Activated CD4-positive, alpha-beta T cell treated with anti-CD3 and anti-CD28 coated beads, Interleukin-2, amount 50 U/mL, for 48 hours (primary cell): ENCODE measurements around the gene TCF12.
"Not testable (repeated sequence)": the region's sequence is repeated elsewhere in the genome, so short reads cannot be mapped to it uniquely, and the experiment has no call there.

Source experiments
- DNase-seq, 2 experiments: peaks; one replicate each; pipeline ENCODE4 v3.0.0-alpha.2; 2020

The TCF12 gene

GRCh38 chr15:56982987-56983386 lies 64.5 kb downstream of the TCF12 start:
- DNase-seq, result no peak

DNA sequence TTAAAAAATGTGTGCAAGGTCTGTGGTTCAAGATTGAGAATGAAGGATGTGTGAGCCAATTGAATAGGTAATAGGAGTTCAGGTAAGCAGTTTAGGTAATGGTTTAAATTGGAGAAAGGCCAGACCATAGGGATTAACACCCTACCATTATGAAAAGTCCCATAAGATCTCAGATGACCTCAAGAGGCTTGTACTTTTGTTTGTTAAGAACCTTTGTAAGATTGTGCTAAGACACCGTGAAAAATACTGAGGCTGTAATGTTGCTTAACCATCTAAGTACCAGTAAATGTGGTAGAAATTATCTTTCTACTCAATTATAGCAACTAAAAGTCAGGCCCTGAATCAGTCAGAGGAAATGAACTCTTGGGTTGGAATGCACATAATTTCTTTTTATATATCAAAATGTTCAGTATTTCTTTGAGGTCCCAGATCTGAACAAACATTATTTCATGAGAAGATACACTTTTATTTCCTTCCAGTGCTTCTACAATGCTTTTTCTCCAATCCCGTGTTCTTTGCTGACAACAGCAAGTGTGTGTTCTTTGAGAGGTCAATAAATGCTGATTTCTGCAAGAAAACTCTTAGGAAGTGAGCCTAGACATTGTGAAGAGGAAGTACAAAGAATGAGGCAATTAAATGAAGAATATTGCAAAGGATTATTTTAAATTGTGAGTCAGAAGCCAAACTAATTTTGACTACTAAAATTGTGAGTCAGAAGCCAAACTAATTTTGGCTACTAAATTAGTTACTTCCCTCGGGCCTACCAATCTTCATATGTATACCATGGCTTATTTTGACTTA lies 66.4 kb downstream of the TCF12 start:
- DNase-seq, result no peak

DNA sequence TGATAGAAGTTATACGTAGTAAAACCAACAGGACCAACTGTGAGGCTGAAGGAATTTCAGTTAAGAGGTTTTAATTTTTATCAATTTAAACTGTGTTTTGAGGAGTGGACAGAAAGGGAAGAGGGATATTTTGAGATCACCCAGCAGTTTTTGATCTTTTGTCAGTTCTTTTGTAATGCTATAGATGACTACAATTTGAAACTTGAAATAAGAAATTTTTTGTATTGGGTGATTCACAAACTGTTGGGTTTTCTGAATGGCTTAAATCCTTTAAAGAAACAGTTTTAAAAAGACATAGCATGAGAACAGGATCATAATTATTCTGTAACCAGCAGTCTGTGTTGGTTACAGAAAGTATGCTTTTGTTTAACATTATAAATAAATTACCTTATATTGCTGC lies 67.4 kb downstream of the TCF12 start:
- DNase-seq, result no peak

GRCh38 chr15:56987286-56987685 lies 68.8 kb downstream of the TCF12 start:
- no peak for DNase-seq

DNA sequence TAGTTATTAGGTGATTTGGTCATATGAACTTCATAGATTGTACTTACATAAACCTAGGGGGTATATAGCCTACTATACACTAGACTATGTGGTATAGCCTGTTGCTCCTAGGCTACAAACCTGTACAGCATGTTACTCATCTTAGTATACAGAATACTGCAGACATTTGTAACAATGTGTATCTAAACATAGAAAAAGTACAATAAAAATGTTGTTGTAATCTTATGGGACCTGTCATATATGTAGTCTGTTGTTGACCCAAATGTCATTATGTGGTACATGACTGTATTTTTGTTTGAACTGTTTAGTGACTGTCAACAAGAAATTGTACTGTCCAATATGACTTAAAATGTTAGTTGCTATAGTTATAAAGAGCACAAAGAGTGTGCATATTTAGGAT lies 69.8 kb downstream of the TCF12 start:
- DNase-seq, result no peak

DNA sequence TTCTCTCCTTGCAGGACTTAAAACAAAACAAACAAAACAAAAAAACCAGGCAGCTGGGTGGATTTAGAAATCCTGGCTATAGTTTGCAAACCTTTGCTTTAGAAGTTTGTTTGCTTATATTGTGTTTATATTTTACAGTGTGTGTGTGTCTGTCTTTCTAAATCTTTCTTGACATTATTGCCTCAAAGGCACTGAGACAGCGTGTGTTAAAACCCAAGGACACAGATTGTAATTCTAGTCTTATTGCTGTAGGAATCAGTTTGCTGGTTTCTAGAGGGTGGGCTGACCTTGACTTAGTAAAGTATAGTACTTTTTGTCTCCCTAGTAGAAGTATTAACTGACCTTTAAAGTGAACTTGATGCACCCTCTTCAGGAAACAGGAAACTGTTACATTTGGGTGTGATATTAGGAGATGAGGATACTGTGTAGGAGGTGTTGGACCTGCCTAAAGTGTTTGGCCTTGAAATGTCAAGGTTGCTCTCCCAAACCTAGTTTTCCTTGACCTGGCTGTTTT lies 71.0 kb downstream of the TCF12 start:
- DNase-seq, result no peak

- DNase-seq, result no peak
Observed at GRCh38 chr15:56991017-56991416, 72.6 kb downstream of the TCF12 start.

- no peak for DNase-seq
Observed at GRCh38 chr15:56992725-56993124, 74.3 kb downstream of the TCF12 start.

DNA sequence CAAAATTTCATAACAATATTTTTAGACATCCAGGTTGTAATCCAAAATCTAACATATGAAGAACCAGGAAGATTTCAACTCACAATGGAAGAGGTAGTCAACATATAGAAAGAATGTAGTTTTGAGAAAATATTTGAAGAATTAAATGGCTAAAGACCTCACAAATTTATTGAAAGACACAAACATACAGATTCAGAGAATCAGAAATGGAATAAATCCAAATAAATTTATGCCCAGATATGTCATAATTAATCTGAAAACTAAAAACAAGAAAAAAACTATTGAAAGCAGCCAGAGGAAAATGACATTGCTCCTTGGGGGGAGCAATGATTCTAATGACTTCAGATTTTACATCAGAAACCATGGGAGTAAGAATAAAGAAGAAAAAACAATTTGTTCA lies 75.8 kb downstream of the TCF12 start:
- DNase-seq, result no peak

DNA sequence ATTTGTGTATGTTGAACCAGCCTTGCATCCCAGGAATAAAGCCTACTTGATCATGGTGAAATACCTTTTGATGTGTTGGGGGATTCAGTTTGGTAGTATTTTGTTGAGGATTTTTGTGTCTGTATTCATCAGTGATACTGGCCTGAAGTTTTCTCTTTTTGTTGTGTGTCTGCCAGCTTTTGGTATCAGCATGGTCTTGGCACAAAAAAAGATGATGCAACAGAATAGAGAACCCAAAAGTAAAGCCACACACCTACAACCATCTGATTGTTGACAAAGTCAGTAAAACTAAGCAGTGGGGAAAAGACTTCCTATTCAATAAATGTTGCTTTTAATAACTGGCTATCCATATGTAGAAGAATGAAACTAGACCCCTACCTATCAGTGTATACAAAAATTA lies 77.6 kb downstream of the TCF12 start:
- no peak for DNase-seq

GRCh38 chr15:56996746-56997470 lies 78.5 kb downstream of the TCF12 start:
- no peak for DNase-seq

DNA sequence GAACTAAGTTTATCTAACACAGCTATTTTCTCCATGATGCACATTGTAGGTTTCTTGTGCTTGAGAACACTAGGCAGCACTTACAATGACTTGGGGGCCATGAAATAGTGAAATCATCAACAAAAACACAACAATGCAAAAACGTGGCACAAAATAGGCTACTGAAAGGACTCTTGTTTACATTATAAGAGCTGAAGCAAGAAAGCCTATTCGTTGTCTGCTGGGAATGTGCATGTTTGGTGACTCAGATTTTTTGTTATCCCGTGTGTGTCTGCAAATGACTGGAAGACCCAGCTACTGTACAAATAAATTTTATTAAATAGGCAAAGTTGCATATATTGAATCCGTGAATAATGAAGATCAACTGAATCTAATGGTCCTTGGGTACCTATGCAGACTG lies 85.0 kb downstream of the TCF12 start:
- no peak for DNase-seq

GRCh38 chr15:57005244-57005643 lies 86.8 kb downstream of the TCF12 start:
- no peak for DNase-seq

- not testable (repeated sequence) for DNase-seq
Observed at GRCh38 chr15:57007797-57008196, 89.4 kb downstream of the TCF12 start.

DNA sequence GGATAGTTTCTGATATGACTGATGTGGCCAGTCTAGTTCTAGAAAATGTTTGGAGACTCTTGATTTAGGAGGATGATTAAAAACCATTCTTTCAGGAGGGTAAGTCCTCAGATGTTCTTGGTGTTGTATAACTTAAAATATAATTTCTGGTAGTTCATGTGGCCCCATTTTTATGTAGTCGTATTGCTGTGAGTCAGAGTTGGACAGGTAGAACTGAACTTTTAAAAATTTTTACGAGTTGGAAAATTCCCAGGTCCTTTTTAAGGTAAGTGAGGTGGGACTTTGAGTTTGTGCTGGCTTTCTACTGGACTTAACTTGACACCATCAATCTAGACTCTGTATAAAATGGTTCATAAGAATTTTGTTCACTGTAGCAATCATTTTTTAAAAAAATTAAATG lies 92.3 kb downstream of the TCF12 start:
- DNase-seq, result no peak

DNA sequence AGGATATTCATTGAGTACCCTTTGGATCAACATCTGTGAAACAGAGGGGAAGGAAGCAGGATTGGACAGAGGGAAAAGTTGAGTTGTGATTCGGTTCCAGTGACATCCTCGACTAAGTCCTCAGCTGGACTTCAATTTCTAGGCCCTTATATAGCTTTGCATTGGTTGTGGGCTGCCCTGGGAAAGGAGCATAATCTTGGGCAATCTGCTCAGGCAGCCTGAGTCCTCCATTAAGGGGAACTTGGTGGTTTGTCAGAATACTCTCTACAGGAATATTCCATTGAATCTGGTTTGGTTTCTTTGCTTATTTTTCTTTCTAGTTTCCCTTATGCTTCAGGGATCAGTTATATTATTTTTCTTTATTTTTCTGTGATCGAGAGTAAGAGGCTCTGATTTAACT lies 94.1 kb downstream of the TCF12 start:
- no peak for DNase-seq

- DNase-seq, result not testable (repeated sequence)
Observed at GRCh38 chr15:57014896-57015295, 96.5 kb downstream of the TCF12 start.

DNA sequence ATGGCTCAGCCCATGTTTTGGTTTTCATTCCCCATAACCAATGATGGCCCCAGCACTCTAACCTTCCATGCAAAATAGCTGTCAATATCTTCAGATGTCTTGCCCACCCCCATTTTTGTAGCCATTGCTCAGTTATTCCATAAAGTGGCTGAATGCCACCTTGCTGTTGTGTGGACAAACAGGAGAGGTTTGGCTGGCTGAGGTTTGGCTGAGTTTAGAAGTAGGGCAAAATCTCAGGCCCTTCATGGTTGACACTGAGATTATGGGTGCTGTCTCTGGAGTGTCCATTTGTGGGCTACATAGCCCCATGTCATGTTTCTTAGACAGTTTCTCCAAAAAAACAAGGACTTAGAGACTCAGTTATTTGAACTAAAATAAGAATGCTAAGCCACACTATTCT lies 96.9 kb downstream of the TCF12 start:
- DNase-seq, result no peak

DNA sequence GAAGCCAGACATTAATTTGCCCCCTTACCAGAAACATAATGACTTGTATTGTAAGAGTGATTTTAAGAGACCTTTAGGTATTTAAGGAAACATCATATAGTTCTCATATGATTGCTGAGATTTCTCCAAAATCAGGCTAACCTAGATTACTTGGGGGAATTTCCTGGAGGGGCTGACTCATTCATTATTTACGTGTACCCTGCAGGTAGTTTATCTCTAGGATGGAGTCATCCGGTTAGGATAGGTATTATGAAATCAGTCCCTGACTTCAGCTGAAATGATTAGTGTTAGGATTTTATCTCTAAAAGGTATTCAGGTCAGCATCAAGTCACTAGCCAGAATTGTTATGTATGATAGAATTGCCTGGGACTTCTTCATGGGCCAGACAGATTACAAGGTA lies 97.5 kb downstream of the TCF12 start:
- no peak for DNase-seq

DNA sequence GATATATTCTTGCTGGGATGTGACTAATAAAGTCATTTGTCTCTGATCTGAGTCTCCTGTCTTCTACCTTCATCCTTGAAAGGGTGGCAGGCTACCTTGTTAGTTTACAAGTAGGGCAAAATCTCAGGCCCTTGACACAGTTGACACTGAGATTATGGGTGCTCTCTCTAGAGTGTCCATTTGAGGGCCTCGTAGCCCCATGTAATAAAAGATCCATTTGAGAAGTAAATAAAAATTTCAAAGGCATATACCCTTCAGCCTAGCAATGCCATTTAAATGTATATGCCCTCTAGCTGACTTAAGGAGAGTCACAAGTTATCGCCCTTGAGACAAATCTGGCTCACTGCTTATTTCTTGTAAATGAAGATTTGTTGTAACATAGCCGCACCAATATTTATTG lies 98.6 kb downstream of the TCF12 start:
- DNase-seq, result no peak

DNA sequence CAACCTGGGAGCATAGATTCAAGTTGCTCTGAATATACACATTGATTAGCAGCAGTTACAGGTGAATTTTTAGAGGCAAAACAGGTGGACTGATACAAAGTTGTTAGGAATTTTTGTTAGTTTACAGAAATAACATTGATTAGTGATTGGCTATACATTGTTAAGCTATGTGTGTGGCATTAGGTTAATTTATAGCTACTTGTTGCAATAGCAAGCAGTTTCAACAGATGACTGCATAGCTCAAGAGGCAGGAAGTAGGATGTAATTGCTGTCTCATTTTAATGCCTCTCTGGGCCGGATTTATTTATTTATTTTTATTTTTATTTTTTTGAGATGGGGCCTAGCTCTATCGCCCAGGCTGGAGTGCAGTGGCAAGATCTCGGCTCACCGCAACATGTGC lies 99.7 kb downstream of the TCF12 start:
- DNase-seq, result no peak

- no peak for DNase-seq
Observed at GRCh38 chr15:57019496-57020160, 101.2 kb downstream of the TCF12 start.

- no peak for DNase-seq
Observed at GRCh38 chr15:57025264-57025926, 107.0 kb downstream of the TCF12 start.
